ENCODE results near the gene AGPAT3.

AGPAT3 gene

DNA sequence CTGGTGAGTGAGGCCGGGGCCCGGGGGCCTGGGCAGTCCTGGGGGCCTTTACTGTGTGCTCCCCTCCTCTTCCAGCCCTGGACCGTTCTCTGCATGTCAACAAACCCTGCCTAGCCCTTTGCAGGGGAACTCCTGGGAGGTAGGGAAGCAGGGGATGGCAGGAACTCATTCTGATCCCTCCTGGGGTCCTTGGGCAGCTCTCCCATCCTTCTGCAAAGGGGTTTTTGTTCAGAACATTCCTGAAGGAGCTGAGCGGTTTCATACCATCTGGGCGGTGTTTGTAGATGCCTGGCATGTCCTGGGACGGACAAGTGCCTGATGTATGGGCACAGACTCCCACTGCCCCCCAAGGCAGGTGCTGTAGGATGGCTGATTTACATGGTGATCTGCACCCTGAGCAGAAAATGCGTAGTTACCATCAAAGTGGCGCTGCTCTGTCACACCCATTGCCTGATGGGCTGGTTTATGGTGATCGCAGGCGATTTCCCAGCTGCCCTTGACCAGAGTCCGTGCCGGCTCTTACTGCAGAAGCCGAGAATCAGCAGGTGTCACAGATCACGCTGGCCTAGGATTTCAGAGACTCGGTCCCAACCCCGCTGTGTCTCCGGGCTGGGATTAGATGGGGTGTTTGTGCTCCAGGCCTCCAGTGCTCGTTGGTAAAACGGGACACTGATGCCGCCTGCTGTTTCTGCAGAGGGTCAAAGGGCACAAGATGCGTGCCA is 75.5 kb downstream of the AGPAT3 start:
- DNase-seq: no peak

DNA sequence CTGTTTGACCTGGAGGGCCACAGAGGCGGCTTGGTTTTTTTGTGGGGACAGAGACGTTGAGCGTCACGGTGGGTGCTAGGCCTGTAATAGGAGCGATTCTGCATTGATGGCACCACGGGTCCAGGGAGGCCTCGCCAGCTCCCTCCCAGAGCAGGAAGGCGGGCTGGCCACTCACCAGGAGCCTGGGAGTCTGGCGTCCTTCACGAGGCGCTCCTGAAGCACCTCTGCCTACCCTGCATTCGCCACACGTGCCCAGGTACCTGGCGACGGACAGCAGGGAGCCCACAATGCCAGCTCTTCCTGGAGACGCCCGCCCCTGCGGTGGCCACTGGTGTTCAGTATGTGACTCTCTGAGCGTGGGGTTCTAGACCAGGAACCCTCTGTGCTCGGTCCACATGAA is 77.2 kb downstream of the AGPAT3 start:
- DNase-seq: no peak

- no peak for DNase-seq
These were observed 77.6 kb downstream of the AGPAT3 start for GRCh38 chr21:43942621-43943020.

DNA sequence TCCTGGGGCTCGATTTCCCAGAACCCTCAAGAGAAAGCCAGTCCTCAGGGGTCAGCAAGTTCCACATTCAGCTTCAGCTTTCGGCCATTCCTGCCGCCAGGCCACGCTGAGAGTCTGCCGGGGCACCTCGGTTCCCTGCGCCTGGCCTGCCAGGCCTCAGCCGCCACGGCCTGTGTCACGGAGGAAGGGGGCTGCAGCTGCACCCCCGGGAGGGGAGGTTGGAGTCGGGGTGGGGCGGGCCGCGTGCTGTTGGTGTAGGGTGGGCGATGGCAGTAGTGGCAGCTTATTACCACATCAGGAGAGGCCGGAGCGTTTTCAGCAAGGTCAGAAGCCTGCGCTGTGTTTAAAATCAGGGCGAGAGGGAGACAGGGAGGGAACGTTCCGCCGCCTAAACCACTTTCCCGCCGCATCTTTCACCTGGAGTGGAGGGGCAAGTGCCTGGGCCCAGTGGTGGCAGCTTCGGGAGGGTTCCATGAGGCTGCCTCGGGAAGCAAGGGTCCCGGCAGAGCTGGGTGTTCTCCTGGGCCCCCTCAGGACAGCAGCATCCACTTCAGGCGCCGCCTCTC is 78.6 kb downstream of the AGPAT3 start:
- DNase-seq: no peak

DNA sequence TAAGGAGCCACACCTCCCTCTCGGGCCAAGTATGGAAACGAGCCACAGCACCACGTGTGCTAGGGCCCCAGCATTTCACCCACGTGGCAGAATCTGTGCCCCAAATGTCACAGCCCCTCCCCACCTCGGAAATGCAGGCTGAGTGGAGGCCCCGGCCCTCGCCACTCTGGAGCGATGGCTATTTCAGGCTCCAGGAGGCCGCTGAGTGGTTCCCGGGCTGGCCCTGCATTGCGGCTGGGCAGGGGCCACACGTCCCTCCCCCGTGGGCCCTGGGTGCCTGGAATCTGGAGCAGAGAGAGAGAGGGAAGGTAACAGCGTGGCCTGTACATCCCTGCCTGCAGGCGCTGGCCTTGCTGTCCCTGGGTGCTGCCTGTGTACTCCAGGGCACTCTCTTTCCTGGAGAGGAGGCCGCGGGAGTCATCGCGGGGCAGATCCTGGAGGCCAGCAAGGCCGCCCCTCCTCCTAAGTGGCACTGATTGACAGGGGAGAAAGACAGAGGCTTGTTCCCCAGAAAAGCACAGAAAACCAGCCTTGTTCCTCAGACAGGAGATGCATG is 79.1 kb downstream of the AGPAT3 start:
- no peak for DNase-seq

GRCh38 chr21:43944757-43945156 is 79.7 kb downstream of the AGPAT3 start:
- no peak for DNase-seq

GRCh38 chr21:43948740-43949498 is 83.9 kb downstream of the AGPAT3 start:
- no peak for DNase-seq

GRCh38 chr21:43949499-43950208 is 84.6 kb downstream of the AGPAT3 start:
- no peak for DNase-seq

GRCh38 chr21:43950481-43950880 is 85.5 kb downstream of the AGPAT3 start:
- no peak for DNase-seq

GRCh38 chr21:43950936-43951335 is 85.9 kb downstream of the AGPAT3 start:
- DNase-seq: no peak

- DNase-seq: no peak
These were observed 87.1 kb downstream of the AGPAT3 start for GRCh38 chr21:43951911-43952703.

- DNase-seq: no peak
These were observed 88.0 kb downstream of the AGPAT3 start for GRCh38 chr21:43953021-43953420.

GRCh38 chr21:43954042-43954441 is 89.0 kb downstream of the AGPAT3 start:
- no peak for DNase-seq

DNA sequence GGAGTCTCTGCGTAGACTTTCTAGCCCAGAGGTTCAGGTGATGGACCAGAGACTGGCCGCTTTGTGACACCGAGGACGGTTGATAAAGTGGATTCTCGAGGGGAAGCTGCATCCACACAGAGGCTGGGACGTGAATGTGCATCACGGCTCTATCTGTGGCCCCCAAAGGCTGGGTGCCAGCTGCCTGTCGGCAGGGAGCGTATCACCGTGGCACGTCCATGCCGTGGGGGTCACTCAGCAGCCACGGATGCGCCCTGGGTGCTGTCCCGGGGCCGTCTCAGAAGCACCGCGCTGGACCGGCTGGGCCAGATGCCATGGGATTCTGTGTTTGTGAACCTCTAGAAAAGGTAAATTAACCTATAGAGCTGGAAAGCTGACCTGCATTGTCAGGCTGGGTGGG is 89.9 kb downstream of the AGPAT3 start:
- no peak for DNase-seq

DNA sequence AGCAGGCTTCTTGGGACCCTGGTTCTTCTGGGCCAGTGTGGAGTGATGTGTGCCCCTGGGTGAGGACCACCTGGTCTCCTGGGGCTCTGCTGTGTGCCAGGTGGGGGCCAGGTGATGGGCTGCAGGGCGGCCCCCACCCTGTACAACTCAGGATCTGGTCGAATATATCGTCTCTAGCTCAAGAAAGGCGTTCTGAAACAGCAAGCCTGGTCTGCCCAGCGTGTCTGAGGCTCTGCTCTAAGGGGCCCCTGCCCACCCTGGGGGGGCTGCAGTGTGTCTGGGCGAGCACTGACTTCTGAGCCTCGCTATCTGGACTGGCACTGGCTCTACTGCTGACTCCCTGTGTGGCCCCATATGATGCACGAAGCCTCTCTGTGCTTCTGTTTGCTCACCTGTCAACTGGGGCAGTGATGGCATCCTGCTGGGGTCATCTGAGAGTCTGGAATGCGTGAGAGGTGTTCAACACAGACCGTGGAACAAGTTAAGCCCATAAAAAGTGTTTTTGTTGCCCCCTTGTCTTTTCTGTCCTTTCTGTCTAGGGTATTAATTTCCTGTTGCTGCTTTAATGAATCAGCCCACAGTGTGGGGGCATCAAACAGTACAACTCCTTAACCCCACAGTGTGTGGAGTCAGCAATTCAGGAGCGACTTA is 91.1 kb downstream of the AGPAT3 start:
- DNase-seq: no peak

- DNase-seq: no peak
These were observed 91.6 kb downstream of the AGPAT3 start for GRCh38 chr21:43956670-43957035.

DNA sequence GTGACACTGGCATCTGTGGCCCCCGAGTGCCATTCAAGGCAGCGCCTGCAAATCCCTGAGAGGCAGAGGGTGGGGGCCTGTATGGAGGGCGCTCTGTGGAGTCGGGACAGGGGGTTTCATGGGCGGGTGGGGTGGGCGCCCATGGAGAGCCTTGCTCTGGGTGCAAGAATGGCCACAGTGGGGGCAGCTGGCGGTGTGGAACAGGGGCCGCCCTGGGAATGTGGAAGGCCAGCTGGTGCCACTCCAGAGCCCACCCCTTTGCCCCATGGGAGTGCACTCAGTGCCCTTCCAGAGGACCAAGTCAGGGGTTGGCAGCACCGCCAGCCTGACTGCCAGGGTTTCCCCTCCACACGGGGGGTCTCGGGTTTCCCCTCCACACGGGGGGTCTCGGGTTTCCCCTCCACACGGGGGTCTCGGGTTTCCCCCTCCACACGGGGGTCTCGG is 92.1 kb downstream of the AGPAT3 start:
- no peak for DNase-seq

DNA sequence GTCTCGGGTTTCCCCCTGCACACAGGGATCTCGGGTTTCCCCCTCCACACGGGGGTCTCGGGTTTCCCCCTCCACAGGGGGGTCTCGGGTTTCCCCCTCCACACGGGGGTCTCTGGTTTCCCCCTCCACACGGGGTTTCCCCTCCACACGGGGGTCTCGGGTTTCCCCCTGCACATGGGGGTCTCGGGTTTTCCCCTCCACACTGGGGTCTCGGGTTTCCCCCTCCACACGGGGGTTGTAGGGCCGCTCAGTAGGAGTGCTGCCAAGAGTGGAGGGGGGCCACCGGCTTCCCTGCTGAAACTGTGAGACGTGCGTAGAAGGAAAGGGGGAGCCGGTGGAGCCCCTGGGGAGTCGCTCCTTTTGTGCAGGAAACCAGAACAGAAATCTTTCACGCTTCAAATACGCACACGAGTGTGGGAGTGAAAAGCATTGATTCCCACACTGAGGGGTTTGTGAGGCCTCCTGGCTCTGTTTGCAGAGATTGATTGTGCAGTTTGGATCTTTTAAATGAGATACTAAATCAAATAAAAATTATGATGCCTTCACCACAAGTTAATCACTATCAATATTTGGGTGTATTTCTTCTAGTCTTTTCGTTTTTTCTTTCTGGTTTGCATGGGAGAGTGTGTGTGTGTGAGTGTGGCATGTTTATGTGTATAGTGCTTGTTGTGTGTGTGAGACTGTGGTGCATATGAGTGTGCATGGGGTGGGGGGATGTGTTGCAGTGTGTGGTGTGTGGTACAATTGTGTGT is 92.8 kb downstream of the AGPAT3 start:
- DNase-seq: no peak

DNA sequence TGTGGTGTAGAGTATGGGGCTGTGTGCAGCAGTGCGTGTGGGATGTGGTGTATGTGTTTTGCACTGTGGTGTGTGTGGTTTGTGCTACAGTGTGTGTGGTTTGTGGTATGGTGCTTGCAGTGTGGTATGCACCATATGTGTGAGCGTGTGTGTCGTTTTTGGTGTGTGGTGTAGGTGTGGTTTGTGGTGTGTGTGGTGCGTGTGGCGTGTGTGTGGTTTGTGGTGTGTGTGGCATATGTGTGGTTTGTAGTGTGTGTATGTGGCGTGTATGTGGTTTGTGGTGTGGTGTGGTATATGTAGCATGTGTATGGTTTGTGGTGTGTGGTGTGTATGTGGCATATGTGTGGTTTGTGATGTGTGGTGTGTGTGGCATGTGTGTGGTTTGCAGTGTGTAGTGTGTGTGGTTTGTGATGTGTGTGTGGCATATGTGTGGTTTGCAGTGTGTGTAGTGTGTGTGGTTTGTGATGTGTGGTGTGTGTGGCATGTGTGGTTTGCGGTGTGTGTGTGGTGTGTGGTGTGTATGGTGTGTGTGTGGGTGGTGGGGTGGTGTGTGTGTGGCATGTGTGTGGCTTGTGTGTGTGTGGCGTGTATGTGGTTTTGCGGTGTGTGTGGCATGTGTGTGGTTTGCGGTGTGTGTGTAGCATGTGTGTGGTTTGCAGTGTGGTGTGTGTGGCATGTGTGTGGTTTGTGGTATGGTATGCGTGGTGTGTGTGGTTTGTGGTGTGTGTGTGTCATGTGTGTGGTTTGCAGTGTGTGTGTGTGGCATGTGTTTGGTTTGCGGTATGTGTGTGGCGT is 93.5 kb downstream of the AGPAT3 start:
- no peak for DNase-seq
